GM18498 (cell line): Measurements from ENCODE around the gene GCAT.

Experiments used
- ATAC-seq: cut with Tn5 transposase; IDR thresholded peaks from one replicate; pipeline ENCODE4 v1.9.1; 2021; ENCODE audit warnings: mild to moderate bottlenecking, moderate library complexity; ENCODE audit not compliant: unreplicated experiment

GCAT gene

DNA sequence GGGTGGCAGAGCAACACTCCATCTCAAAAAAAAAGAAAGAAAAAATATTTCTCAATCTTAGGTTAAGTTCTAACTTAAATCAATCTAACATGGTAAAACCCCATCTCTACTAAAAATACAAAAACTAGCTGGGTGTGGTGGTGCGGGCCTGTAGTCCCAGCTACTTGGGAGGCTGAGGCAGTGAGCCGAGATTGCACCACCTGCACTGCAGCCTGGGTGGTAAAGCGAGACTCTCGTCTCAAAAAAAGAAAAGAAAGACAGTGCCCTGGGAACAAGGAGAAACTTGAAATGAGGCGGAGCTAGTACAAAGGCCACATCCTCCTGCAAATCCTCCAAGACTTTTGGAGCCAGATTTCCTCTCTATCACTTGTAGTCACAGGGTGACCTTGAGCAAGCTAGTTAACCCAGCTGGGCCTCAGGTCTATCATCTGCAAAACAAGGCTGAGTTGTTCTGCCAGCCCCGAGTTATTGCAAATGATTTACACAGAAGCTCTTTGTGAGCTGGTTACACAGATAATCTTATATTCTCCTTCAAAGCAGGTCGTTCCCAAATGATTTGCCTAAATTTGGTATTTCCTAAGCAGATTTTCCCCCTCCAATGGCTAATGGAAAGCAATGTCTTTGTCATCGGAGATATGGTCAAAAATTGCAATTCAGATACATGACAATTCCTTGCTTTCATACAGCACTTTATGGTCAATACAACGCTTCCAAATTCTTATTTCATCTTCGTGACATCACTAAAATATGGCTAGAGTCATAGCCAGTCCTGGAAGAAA, 34.5 kb downstream of the GCAT start:
- ATAC-seq = no peak

DNA sequence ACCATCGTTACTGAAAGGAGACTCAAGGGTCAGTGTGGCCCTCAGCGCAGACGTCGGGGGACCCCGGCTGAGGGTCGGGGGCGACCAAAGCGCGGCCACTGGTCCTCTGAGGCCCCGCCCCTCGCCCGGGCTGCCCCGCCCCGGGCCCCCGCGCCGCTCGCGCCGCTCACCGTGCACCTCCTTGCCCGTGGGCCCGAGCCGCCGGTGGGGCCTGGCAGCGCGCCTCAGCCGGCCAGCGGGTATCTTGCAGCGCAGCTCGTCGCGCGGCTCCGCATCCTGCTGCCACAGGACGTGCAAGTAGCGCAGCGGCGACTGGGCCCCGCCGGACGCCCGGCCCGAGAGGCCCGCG, 36.0 kb downstream of the GCAT start:
- ATAC-seq = peak; percentile 51

DNA sequence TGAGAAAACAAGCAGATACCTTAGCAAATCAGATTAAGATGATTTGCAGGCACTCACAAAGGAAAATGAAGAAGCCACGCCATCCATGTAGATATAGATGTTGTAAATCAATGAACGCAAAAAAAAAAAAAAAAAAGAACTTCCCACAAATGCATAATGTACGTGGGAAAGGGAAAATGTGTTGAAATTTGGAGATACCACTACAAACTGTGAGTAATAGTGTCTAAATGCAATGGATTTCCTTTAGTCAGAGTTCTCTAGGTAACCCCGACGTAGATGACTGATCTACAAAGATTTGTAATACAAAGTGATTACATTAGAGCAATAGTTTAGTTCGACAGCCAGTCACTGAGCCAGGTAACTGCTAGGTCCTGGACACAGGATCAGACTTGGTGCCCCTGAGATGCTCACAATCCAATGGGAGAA, 37.2 kb downstream of the GCAT start:
- no peak for ATAC-seq

DNA sequence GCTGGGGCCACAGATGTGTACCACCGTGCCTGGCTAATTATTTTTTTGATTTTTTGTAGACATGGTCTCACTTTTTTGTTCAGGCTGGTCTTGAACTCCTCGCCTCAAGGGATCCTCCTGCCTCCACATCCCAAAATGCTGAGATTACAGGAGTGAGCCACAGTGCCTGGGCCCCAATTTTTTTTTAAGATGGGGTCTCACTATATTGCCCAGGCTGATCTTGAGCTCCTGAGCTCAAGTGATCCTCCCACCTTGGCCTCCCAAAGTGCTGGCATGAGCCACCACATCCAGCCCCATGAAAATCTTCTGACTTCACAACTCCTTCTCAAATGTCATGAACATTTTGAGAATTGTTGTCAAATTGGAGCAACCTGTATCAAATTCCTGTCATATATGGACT, 38.7 kb downstream of the GCAT start:
- no peak for ATAC-seq

DNA sequence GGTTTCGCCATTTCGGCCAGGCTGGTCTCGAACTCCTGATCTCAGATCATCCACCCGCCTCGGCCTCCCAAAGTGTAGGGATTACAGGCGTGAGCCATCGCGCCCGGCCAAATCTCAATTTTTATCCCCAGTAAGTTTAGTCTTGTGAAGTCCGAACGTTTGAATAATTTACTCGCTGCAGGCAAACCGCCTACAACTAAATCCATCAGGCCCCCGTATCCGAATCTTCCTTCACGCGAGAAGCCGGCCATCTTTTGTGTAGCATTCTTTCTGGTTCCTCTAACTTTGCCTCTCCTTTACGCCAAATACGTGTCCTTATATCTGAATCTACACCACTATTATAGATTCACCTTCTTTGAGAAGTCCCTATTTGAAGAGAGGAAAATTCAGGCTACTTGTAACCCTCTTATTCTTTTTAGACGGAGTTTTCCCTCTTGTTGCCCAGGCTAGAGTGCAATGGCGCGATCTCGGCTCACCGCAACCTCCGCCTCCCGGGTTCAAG, 40.9 kb downstream of the GCAT start:
- no peak for ATAC-seq

DNA sequence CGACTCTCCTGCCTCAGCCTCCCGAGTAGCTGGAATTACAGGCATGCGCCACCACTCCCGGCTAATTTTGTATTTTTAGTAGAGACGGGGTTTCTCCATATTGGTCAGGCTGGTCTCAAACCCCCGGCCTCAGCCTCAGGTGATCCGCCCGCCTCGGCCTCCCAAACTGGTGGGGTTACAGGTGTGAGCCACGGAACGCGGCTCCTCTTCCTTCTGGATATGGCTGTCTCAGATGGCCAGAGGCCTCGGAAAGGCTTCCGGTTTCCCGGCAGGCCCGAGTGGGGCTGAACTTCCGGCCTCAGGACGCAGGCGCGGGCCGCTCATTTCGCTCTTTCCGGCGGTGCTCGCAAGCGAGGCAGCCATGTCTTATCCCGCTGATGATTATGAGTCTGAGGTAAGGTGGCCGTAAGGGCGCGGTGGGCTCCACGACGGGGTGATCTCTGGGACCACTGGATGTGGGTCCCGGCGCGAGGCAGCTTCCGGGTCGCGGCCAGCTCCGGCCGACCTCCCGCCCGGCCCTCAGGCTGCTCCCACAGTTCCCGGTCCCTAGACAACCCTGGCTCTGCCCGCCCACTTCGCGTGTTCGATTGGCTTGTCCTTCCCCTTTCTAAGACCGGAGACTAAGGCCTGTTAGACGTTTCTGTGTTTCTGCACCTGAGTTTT, 41.5 kb downstream of the GCAT start, which contains the start of gene EIF3L:
Gene EIF3L (plus strand): TSS at position 331 of the 663 bp plus-strand sequence. CDS start 31 bp downstream, at position 362.
- ATAC-seq = peak; percentile 61

DNA sequence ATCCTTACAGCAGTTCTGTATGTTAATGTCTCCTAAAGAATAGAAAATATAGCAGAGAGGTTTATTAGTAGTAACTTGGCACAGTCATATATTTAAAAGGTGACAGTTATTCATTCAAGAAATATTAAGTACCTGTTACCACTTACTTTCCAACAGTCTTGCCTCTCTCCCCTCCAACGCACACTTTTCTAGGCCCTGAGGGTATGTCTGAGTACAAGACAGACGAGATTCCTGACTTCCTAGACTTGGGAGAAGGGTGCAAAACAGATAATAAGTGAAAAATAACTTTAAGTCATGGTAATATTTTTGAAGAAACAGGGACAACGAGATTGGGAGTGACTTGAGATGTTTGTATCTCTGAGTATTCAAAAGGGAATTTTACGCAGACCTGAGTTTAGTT, 43.1 kb downstream of the GCAT start:
- ATAC-seq = no peak

DNA sequence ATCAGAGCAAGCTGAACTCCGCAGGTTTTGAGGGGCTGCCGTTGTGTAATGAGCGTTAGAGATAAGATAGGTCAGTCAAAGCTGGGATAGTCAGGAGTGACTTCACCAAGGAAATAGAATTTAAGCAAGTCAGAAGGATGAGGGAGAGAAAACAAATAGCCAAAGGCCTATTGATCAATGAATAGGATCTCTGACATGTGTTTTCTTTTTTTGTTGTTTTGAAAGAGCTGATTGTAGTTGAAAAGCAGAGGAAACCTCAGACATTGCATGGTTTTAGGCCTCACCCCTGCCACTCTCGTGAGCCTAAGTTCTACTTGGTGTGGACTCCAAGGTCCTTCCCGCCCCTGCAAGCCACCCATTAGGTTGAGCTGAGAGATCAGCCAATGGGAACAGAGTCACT, 44.7 kb downstream of the GCAT start:
- no peak for ATAC-seq

DNA sequence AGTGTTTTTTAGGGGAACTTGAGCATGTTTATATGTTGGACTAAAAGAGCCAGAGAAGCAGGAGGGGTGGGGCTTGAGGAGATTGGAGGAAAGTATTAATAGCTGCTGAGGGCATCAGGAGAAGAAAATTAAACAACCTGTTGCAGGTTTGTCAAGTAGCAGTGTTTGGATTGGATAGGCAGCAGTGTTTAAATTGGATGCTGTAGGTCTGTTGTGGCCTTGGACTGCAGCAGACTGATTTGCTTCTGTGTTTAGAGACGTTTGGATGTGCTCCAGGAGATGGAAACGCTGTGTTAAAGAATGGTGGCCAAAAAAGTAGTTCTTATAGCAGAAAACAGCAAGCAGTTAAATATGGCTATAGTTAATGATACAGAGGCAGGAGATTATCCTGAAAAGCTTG, 47.2 kb downstream of the GCAT start:
- ATAC-seq = no peak

DNA sequence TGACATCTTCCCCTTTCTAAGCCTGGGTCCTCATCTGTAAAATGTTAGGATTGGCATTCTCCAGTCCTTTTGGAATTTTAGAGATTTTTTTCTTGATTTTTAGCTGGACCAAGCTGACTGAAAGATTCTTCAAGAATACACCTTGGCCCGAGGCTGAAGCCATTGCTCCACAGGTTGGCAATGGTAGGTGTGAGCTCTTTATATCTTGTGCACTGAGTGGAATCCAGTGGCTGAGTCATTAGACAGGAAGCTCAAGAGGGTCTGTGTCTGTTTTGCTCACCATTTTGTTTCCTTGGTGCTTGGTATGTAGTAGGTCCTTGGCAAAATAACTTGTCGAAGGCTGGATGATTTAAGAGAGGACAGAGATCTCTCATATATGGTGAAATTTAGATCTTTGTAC, 47.7 kb downstream of the GCAT start:
- ATAC-seq = no peak

DNA sequence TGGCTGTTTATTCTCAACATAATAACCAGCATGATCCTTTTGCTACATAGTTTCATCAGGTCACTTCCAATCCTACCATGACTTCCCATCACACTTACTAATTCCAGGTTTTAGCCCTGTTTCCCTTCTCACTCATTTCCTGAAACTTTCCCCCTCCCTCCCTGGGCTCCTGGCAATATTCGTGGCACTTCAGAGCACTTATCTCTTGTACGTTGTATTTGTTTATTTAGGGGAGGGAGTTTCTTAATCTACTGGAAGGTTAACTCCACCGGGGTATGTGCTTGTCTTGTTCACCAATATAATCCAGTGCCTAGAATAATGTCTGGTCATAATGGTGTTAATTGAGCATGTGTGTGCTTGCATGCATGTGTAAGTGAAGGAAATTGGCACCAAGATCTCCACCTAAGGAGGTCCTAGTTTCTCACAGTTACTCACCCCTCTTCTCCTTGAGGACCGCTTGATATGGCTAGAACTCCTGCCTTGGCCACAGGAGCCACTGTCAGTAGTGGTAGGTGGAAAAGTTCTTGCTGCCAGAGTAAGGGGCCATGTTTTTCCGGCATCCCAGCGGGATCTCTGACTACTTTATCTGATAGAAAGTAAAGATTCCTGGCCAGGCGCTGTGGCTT, 53.2 kb downstream of the GCAT start:
- ATAC-seq = no peak

DNA sequence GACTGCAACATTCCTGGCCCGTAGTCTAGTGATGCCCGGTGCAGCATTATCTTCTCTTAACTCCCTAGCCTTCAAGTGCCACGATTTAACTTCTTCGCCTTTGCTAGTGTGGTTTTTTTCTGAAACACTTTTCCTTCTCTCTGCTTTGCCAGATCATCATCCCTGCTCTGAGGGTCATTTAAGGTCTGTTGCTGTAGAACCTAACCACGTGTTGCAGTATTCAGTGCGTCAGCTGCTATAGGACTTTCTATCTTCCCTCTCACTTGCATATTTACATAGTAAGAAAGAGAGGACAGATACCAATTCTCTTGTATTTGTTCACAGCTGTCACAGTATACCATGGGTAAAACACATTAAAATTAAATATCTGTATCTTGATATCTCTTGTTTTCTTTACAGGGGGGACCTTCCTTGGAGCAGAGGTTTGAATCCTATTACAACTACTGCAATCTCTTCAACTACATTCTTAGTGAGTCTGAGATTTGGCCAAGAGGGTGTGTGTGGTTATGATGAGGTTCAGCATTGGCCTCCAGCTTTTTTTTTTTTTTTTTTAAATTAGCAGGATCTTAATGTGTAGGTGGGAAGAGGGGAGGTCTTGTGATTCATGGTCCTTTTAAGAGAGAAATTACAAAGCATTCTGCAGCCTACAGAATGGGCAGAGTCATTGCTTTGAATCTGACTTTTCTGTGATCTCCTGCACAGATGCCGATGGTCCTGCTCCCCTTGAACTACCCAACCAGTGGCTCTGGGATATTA, 55.0 kb downstream of the GCAT start:
- ATAC-seq = no peak

DNA sequence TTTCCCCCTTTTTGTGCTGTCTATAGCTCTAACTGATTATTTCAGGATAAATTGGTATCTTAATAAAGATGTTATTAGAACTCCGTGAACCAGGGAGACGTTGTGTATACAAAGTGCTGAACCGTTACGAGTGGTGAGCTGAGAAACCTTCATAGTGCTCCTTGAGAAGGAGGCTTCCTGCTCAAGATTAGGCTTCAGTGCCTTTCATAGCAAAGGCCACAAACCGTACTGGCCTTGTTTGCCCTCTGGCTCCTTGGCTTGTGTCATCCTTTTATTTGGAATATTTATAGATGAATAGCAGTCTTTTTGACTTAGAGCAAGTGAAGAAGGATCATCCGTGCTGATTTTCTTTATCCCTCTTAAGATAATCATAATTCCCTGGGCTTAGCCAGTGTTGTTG, 57.8 kb downstream of the GCAT start:
- ATAC-seq = no peak
